A549 (cell line): ENCODE data around the gene CHRND. TPM values are rescaled to one million over a fixed set of nuclear protein-coding genes. Genes with fewer than 3 reads are reported as not detected.

Source experiments
- ATAC-seq, 2 experiments: fragments of 200-7000 bp in 1 of 2; fragments of >200 bp in 1 of 2; cut with Nextera tagmentation in 1 of 2; cut with Tn5 transposase in 1 of 2; 3 replicates each; pipeline versions ENCODE4 v1.8.0 to v1.9.1; 2018 to 2020; ENCODE audit warnings: mild to moderate bottlenecking in 1 of 2, moderate library complexity in 1 of 2
- CTCF ChIA-PET: fragments of 300-600 bp; sonication (Branson Sonifier 250); formaldehyde crosslinking; extraction: SDS; loops from one replicate; lab custom pipeline; 2021; ENCODE audit warnings: antibody characterized with exemption, inconsistent platforms; lab: Yijun Ruan, JAX
- POLR2A ChIA-PET: fragments of 350-600 bp; formaldehyde crosslinking; extraction: SDS; loops from one replicate; lab custom pipeline; 2021; ENCODE audit warnings: antibody characterized with exemption, inconsistent platforms; lab: Yijun Ruan, JAX
- DNase-seq, 2 experiments: peaks; one replicate each; pipeline versions ENCODE4 v3.0.0 to v3.0.0-alpha.2; 2011 to 2016; ENCODE audit warnings: low read depth in 1 of 2, low spot score in 1 of 2
- FAIRE-seq: peaks from 2 replicates; lab custom pipeline; 2011; peaks lifted over from hg19 to GRCh38; lab: Jason Lieb, UNC
- H3K27ac ChIP-seq, 2 experiments: fragments of >200 bp; sonication (Bioruptor Twin); formaldehyde crosslinking; 3 replicates each; pipeline ENCODE4 v1.5.1; 2016 to 2017
- H3K4me1 ChIP-seq: fragments of >200 bp; sonication (Bioruptor Twin); formaldehyde crosslinking; 3 replicates; pipeline ENCODE4 v1.6.1; 2016
- H3K4me2 ChIP-seq: fragments of >200 bp; sonication (Bioruptor Twin); formaldehyde crosslinking; 3 replicates; pipeline ENCODE4 v1.6.1; 2016
- H3K4me3 ChIP-seq: fragments of >200 bp; sonication (Bioruptor Twin); formaldehyde crosslinking; 3 replicates; pipeline ENCODE4 v1.5.1; 2016
- H3K9me3 ChIP-seq: fragments of >200 bp; sonication (Bioruptor Twin); formaldehyde crosslinking; 3 replicates; pipeline ENCODE4 v1.6.1; 2016
- BHLHE40 ChIP-seq: IDR thresholded peaks from 2 replicates; pipeline ENCODE4 v1.6.1; 2012; ENCODE audit warnings: low read depth, low read length, inconsistent platforms
- CEBPB ChIP-seq, 2 experiments: fragments of >200 bp in 1 of 2; sonication (Bioruptor Twin) in 1 of 2; formaldehyde crosslinking in 1 of 2; IDR thresholded peaks; 2 replicates each; pipeline ENCODE4 v1.6.1; 2012 to 2016
- CHD2 ChIP-seq: fragments of 150-350 bp; IDR thresholded peaks from 2 replicates; pipeline ENCODE4 v1.6.1; 2014; ENCODE audit warnings: low read length; ENCODE audit not compliant: partially characterized antibody
- GATA3 ChIP-seq: IDR thresholded peaks from 2 replicates; pipeline ENCODE4 v1.6.1; 2012; ENCODE audit warnings: borderline replicate concordance
- HDAC2 ChIP-seq: fragments of 200-600 bp; sonication (generic); IDR thresholded peaks from 2 replicates; pipeline ENCODE4 v1.6.1; 2016
- HOXA7 ChIP-seq: fragments of 250-450 bp; sonication (Bioruptor Pico); IDR thresholded peaks from 2 replicates; pipeline ENCODE4 v1.5.0; 2020; ENCODE audit warnings: mild to moderate bottlenecking, moderate library complexity
- HOXB5 ChIP-seq: fragments of 250-450 bp; sonication (Bioruptor Pico); IDR thresholded peaks from 2 replicates; pipeline ENCODE4 v1.5.0; 2020; ENCODE audit warnings: mild to moderate bottlenecking, moderate library complexity
- JUNB ChIP-seq: fragments of >200 bp; sonication (Bioruptor Twin); formaldehyde crosslinking; IDR thresholded peaks from 2 replicates; pipeline ENCODE4 v1.6.1; 2016
- KDM1A ChIP-seq: fragments of 200-600 bp; sonication (generic); IDR thresholded peaks from 2 replicates; pipeline ENCODE4 v1.6.1; 2016; ENCODE audit warnings: low read depth, mild to moderate bottlenecking
- KDM5A ChIP-seq: fragments of 200-600 bp; sonication (generic); IDR thresholded peaks from 2 replicates; pipeline ENCODE4 v1.6.1; 2016; ENCODE audit warnings: antibody characterized with exemption, mild to moderate bottlenecking
- NFE2L2 ChIP-seq: fragments of 150-350 bp; conservative IDR thresholded peaks from 2 replicates; pipeline ENCODE4 v1.6.1; 2014; ENCODE audit warnings: low read length
- NPAS2 ChIP-seq: fragments of 250-450 bp; sonication (Bioruptor Pico); IDR thresholded peaks from 2 replicates; pipeline ENCODE4 v1.8.0; 2022; ENCODE audit warnings: mild to moderate bottlenecking, moderate library complexity, borderline replicate concordance
- POLR2A ChIP-seq: IDR thresholded peaks from 2 replicates; pipeline ENCODE4 v1.6.1; 2012; ENCODE audit warnings: mild to moderate bottlenecking, low read length
- RAD21 ChIP-seq, 2 experiments: fragments of >200 bp in 1 of 2; sonication (Bioruptor Twin) in 1 of 2; formaldehyde crosslinking in 1 of 2; IDR thresholded peaks in 1 of 2; conservative IDR thresholded peaks in 1 of 2; 2 replicates in 1 of 2; 3 replicates in 1 of 2; pipeline ENCODE4 v1.6.1; 2012 to 2018; ENCODE audit warnings: inconsistent platforms in 1 of 2
- RARB ChIP-seq: fragments of 250-450 bp; sonication (Bioruptor Pico); IDR thresholded peaks from 2 replicates; pipeline ENCODE4 v1.8.0; 2021; ENCODE audit warnings: mild to moderate bottlenecking, moderate library complexity
- RNF2 ChIP-seq: fragments of 200-600 bp; sonication (generic); IDR thresholded peaks from 2 replicates; pipeline ENCODE4 v1.6.1; 2016; ENCODE audit warnings: low read depth, mild to moderate bottlenecking, antibody characterized with exemption, moderate library complexity, borderline replicate concordance
- ZNF302 ChIP-seq: fragments of 250-450 bp; sonication (Bioruptor Pico); IDR thresholded peaks from 2 replicates; pipeline ENCODE4 v1.9.0; 2021; ENCODE audit warnings: inconsistent platforms, mild to moderate bottlenecking, moderate library complexity
- ZSCAN20 ChIP-seq: fragments of 250-450 bp; sonication (Bioruptor Pico); IDR thresholded peaks from 2 replicates; pipeline ENCODE4 v1.8.0; 2022; ENCODE audit warnings: mild to moderate bottlenecking, moderate library complexity
- WGBS: methylation state at CpG from one replicate; pipeline ENCODE4 v1.1.6; 2017; ENCODE audit errors: missing lambda C conversion rate; 5-methylcytosine and 5-hydroxymethylcytosine counted together
- polyA plus RNA-seq, 4 experiments: library from polyadenylated mRNA; depleted of rRNA in 3 of 4; stranded (reverse); fragments of >200 nt; fragmentation: RNase III in 1 of 4; extraction: RNeasy Plus Mini Kit Qiagen cat#74134 plus additional on column Dnase treatment in 1 of 4; gene quantifications; 2 replicates in 3 of 4; 3 replicates in 1 of 4; pipeline ENCODE4 v1.2.3, GENCODE V29; 2011 to 2017
- TF ChIP-seq, protein P1 (sequence below): IDR thresholded peaks from 2 replicates; pipeline ENCODE4 v1.6.1; 2012
- TF ChIP-seq, protein P2 (sequence below): fragments of 450-650 bp; IDR thresholded peaks from 2 replicates; pipeline ENCODE4 v1.6.1; 2014; ENCODE audit warnings: antibody characterized with exemption
- TF ChIP-seq, protein P3 (sequence below): fragments of >200 bp; sonication (Bioruptor Twin); formaldehyde crosslinking; IDR thresholded peaks from 3 replicates; pipeline ENCODE4 v1.6.1; 2016

Gene CHRND
- polyA plus RNA-seq, 2 of the 4 experiments (the other 2 are of a cell fraction), result not detected

DNA sequence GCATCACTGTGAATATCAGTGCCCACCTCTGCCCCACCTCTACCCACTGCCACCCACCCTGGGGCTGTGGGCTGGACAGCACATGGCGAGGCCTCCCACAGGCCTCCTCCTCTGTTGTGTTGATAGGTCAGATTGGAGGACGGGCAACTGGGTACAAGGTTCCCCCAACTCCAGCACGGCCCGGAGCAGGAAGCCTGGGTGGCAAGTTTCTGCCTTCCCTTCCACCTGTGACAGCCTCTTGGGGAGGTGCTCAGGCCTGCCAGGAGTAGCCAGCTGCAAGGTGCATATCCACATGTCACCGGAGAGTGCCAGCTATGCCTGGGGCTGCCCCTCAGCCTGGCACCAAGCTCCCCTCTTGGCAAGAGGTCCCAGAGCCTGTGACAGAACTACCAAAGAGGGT, 31.4 kb upstream of the CHRND start (continued):
- no peak for TF ChIP-seq HOXA7 (CRISPR knock-in tag)
- TF ChIP-seq NPAS2 (CRISPR knock-in tag), result no peak
- TF ChIP-seq GATA3, result no peak

DNA sequence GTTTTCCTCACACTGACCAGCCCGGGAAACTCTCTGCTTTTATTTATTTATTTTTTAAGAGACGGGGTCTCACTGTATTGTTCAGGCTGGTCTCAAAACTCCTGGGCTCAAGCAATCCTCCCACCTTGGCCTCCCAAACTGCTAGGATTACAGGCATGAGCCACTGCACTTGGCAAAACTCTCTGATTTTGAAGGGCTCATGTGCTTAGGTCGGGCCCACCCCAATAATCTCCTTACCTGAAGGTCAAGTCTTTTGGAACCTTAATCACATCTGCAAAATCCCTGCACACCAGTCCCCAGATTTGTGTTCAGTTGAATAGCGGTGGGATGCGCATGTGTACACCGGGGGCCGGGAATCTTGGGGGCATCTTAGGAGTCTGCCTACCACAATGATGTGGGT, 30.7 kb upstream of the CHRND start:
- DNase-seq, result no peak
- no peak overlapping the region for H3K4me3 ChIP-seq
- POLR2A ChIA-PET, result no interaction called here
- H3K4me2 ChIP-seq, result no peak overlapping the region
- TF ChIP-seq RNF2, result no peak
- TF ChIP-seq HOXB5 (CRISPR knock-in tag), result no peak
- TF ChIP-seq JUNB, result no peak
- no peak for TF ChIP-seq RARB
- TF ChIP-seq, protein P1, sequence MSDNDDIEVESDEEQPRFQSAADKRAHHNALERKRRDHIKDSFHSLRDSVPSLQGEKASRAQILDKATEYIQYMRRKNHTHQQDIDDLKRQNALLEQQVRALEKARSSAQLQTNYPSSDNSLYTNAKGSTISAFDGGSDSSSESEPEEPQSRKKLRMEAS, result no peak
- no peak for TF ChIP-seq POLR2A
- TF ChIP-seq NFE2L2, result no peak
- TF ChIP-seq, protein P2, sequence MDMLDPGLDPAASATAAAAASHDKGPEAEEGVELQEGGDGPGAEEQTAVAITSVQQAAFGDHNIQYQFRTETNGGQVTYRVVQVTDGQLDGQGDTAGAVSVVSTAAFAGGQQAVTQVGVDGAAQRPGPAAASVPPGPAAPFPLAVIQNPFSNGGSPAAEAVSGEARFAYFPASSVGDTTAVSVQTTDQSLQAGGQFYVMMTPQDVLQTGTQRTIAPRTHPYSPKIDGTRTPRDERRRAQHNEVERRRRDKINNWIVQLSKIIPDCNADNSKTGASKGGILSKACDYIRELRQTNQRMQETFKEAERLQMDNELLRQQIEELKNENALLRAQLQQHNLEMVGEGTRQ, result no peak
- no peak for TF ChIP-seq HDAC2
- TF ChIP-seq, all 56 proteins: peak for 0
- CTCF ChIA-PET, result interaction anchor here (1.0 to 1.1 kb wide), 2 partner anchors 29 to 48 kb away, joined by 3 read pairs; no protein-coding TSS in a partner anchor
- no peaks in the 10 kb centered on the region for H3K4me1 ChIP-seq
- 64% methylated on average over 7 of the region's 7 CpGs for WGBS
- no peak for ATAC-seq
- FAIRE-seq, result no peak
- H3K9me3 ChIP-seq, result no peaks in the 10 kb centered on the region
- no peak overlapping the region for H3K27ac ChIP-seq

DNA sequence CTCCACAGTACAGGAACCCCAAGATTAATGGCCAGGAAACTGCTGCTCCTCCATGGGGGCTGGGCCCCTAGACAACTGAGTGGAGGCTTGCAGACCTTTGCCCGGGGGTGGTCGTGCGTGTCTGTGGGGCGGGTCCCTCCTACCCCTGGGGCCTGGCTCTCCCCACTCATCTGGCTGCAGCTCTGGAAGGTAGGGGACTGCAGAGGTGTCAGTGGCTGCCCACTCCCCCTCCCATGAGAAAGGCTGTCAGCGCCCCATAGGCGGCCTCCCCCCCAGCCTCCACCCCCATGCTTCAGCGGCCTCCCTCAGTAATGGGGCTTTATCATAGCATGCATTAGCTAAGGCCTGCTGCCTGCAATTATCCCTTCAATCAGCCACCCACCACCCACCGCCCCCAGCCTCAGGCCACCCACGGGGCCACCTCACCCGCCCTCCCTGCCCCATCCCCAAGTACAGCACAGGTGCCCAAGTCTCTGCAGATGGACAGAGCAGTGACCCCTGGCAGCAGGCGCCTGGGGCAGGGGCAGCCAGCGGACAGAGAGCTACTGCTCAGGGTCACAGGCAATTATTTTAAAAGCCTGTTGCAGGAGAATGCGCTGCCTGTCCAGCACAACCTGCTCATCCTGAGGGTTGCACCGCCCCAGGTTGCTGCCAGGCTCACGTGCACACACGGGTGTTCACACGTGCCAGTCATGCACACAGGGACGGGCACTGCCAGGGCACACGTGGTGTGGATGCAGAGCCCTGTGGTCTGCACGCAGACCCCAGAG, 29.3 kb upstream of the CHRND start:
- no peak overlapping the region for H3K4me3 ChIP-seq
- DNase-seq (no peak), ATAC-seq (no peak)
- no peak overlapping the region for H3K27ac ChIP-seq
- POLR2A ChIA-PET, result no interaction called here
- WGBS, result no CpG with 5 or more reads among the region's 20 CpGs
- H3K4me1 ChIP-seq, result peaks cover 3% of the 10 kb centered on the region; the same call in 2 of the 3 replicates
- TF ChIP-seq CEBPB (IDR thresholded peaks at IDR 0.05), result no peak
- TF ChIP-seq KDM5A, result no peak
- TF ChIP-seq RAD21 (conservative IDR thresholded peaks at IDR 0.05 in 1 of 2, IDR thresholded peaks at IDR 0.05 in 1 of 2), result no peak
- TF ChIP-seq, all 56 proteins: peak for 0
- H3K9me3 ChIP-seq, result no peaks in the 10 kb centered on the region
- no peak overlapping the region for H3K4me2 ChIP-seq
- CTCF ChIA-PET, result interaction anchor here (1.2 to 1.6 kb wide), 2 partner anchors 25 to 27 kb away, joined by 3 to 4 read pairs; no protein-coding TSS in a partner anchor
- no peak for FAIRE-seq

DNA sequence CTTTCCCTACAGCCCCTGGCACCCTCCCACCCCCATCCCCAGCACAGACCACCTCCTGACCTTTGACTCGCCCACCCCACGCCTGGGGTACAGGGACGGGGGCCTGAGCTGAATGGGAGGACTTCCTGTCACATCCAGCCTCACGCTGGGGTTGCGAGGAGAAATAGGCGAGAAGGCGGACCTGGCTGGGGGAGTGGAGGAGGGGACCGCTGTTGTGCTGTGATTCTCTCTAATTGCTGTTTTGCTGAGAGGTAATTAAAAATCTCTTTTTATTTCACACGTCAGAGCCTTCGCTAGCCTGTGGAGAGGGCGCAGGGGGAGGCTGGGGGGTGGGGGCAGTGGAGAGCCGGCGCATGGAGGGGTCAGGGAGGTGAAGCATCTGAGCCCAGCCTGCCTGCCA, 28.6 kb upstream of the CHRND start:
- ATAC-seq (no peak), DNase-seq (no peak), FAIRE-seq (no peak)
- peaks cover 10% of the 10 kb centered on the region for H3K4me1 ChIP-seq
- WGBS, result 92% methylated on average over 9 of the region's 13 CpGs
- H3K27ac ChIP-seq, result no peak overlapping the region
- ChIA-PET CTCF (interaction anchor here (1.6 kb wide), 1 partner anchor 27 kb away, joined by 4 read pairs; no protein-coding TSS in a partner anchor), POLR2A (no interaction called here)
- TF ChIP-seq, protein P3, sequence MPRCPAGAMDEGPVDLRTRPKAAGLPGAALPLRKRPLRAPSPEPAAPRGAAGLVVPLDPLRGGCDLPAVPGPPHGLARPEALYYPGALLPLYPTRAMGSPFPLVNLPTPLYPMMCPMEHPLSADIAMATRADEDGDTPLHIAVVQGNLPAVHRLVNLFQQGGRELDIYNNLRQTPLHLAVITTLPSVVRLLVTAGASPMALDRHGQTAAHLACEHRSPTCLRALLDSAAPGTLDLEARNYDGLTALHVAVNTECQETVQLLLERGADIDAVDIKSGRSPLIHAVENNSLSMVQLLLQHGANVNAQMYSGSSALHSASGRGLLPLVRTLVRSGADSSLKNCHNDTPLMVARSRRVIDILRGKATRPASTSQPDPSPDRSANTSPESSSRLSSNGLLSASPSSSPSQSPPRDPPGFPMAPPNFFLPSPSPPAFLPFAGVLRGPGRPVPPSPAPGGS, result no peak
- TF ChIP-seq JUNB (no peak), KDM1A (no peak), CHD2 (no peak), BHLHE40 (no peak), ZNF302 (CRISPR knock-in tag) (no peak), ZSCAN20 (CRISPR knock-in tag) (no peak)
- H3K4me3 ChIP-seq, result no peak overlapping the region
- H3K4me2 ChIP-seq, result no peak overlapping the region
- H3K9me3 ChIP-seq, result no peaks in the 10 kb centered on the region
